Stimulated activated CD8-positive, alpha-beta memory T cell treated with anti-CD3 and anti-CD28 coated beads, Interleukin-2, amount 100 ng/mL, for 1 hour (primary cell): ENCODE data around the gene HEXD.

Source experiments
- DNase-seq, 2 donors: peaks; one replicate each; pipeline ENCODE4 v3.0.0-alpha.2; 2020; ENCODE audit warnings: low read depth in 2 of 2

The HEXD gene

GRCh38 chr17:82489851-82490511 lies 71.8 kb downstream of the HEXD start:
- DNase-seq = no peak

GRCh38 chr17:82490512-82491195 lies 72.5 kb downstream of the HEXD start:
- no peak for DNase-seq

GRCh38 chr17:82491196-82491530 lies 73.0 kb downstream of the HEXD start:
- no peak for DNase-seq

- no peak for DNase-seq
Observed at GRCh38 chr17:82491533-82491932, 73.4 kb downstream of the HEXD start.
